ENCODE measurements around the gene RUBCN.
"Not testable (repeated sequence)": the region's sequence is repeated elsewhere in the genome, so short reads cannot be mapped to it uniquely, and the experiment has no call there.

Gene RUBCN

GRCh38 chr3:197659701-197660100 is 77.0 kb downstream of the RUBCN start:
- not testable (repeated sequence) for H3K36me3 ChIP-seq (ENCODE audit: insufficient read depth, low read length); H3K4me3 ChIP-seq (ENCODE audit: low read length, poor library complexity, severe bottlenecking); H2AFZ ChIP-seq (ENCODE audit: low read length); H3K9ac ChIP-seq (ENCODE audit: low read depth, low read length, poor library complexity, severe bottlenecking); H3K9me2 ChIP-seq (replicated peaks; ENCODE audit: low read depth, low read length); H3F3A ChIP-seq (ENCODE audit: low read depth); H3K9me3 ChIP-seq (ENCODE audit: insufficient read depth, low read depth, low read length); H4K20me1 ChIP-seq (ENCODE audit: insufficient read depth, low read length, poor library complexity, severe bottlenecking); H3K4me2 ChIP-seq (ENCODE audit: low read depth, low read length, poor library complexity, severe bottlenecking); H3K79me2 ChIP-seq (ENCODE audit: insufficient read depth, low read length); H3K4me1 ChIP-seq (ENCODE audit: insufficient read depth, low read length, poor library complexity, severe bottlenecking); H3K27me3 ChIP-seq (ENCODE audit: insufficient read depth, low read length, poor library complexity, severe bottlenecking)

GRCh38 chr3:197659144-197659543 is 77.6 kb downstream of the RUBCN start:
- not testable (repeated sequence) for H3K9me3 ChIP-seq (ENCODE audit: insufficient read depth, low read depth, low read length); H3K4me3 ChIP-seq (ENCODE audit: low read length, poor library complexity, severe bottlenecking); H3K4me1 ChIP-seq (ENCODE audit: insufficient read depth, low read length, poor library complexity, severe bottlenecking); H2AFZ ChIP-seq (ENCODE audit: low read length); H4K20me1 ChIP-seq (ENCODE audit: insufficient read depth, low read length, poor library complexity, severe bottlenecking); H3K79me2 ChIP-seq (ENCODE audit: insufficient read depth, low read length); H3K9me2 ChIP-seq (replicated peaks; ENCODE audit: low read depth, low read length); H3K27me3 ChIP-seq (ENCODE audit: insufficient read depth, low read length, poor library complexity, severe bottlenecking); H3K9ac ChIP-seq (ENCODE audit: low read depth, low read length, poor library complexity, severe bottlenecking); H3F3A ChIP-seq (ENCODE audit: low read depth); H3K36me3 ChIP-seq (ENCODE audit: insufficient read depth, low read length); H3K4me2 ChIP-seq (ENCODE audit: low read depth, low read length, poor library complexity, severe bottlenecking)

DNA sequence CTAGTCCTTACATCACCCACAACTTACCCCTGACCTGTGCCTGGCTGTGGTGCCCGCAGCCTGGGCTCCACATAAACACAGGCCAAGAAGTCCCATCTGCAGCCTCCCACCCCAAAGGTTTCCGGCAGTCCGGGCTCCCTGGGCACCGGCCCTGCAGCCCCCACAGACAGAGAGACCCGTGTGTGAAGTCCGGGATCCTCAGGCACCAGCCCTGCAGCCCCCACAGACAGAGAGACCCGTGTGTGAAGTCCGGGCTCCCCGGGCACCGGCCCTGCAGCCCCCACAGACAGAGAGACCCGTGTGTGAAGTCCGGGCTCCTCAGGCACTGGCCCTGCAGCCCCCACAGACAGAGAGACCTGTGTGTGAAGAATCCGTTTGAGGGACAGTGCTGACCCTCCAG is 78.0 kb downstream of the RUBCN start:
- H3K4me2 ChIP-seq (ENCODE audit: low read depth, low read length, poor library complexity, severe bottlenecking); H3K4me3 ChIP-seq (ENCODE audit: low read length, poor library complexity, severe bottlenecking); H3K36me3 ChIP-seq (ENCODE audit: insufficient read depth, low read length); H3K9me3 ChIP-seq (ENCODE audit: insufficient read depth, low read depth, low read length); H3K79me2 ChIP-seq (ENCODE audit: insufficient read depth, low read length); H3K9me2 ChIP-seq (replicated peaks; ENCODE audit: low read depth, low read length); H3K9ac ChIP-seq (ENCODE audit: low read depth, low read length, poor library complexity, severe bottlenecking); H2AFZ ChIP-seq (ENCODE audit: low read length); H3K4me1 ChIP-seq (ENCODE audit: insufficient read depth, low read length, poor library complexity, severe bottlenecking); H3K27me3 ChIP-seq (ENCODE audit: insufficient read depth, low read length, poor library complexity, severe bottlenecking); H3F3A ChIP-seq (ENCODE audit: low read depth); H4K20me1 ChIP-seq (ENCODE audit: insufficient read depth, low read length, poor library complexity, severe bottlenecking): not testable (repeated sequence)

DNA sequence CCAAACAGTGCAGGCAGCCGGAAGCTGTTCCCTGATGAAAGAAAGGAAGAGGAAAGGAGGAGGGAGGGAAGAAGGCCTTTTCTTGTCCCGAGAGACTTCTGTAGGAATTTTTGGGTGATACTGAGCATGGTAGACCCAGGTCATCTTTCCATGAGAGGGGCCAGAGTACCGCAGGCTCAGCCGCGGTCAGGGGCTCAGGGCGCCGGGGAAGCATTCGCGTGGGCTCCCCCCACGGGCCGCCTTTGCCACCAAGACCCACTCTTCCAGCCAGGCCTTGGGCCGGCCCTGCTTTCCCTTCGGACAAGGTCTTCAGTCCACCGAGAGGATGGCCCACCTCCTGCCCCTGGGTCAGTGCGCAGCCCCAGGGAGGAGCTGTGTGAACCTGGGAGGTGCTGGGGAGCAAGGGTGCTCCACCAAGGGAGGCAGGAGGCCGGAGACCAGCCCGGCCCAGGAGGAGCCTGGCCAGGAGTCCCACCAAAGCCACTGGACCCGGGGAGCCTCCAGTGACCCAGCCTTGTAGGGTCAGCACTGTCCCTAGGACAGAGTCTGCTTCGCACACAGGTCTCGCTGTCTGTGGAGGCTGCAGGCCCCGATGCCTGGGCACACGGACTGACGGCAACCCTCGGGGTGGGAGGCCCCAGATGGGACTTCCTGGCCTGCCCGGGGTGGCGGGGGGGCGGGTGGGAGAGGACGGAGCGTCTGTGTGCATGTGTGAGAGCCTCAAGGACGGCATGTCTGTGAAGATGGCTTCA is 79.0 kb downstream of the RUBCN start:
- H3K4me2 ChIP-seq (ENCODE audit: low read depth, low read length, poor library complexity, severe bottlenecking); H3K9ac ChIP-seq (ENCODE audit: low read depth, low read length, poor library complexity, severe bottlenecking); H3K79me2 ChIP-seq (ENCODE audit: insufficient read depth, low read length); H3F3A ChIP-seq (ENCODE audit: low read depth); H3K36me3 ChIP-seq (ENCODE audit: insufficient read depth, low read length); H3K4me3 ChIP-seq (ENCODE audit: low read length, poor library complexity, severe bottlenecking); H3K9me3 ChIP-seq (ENCODE audit: insufficient read depth, low read depth, low read length); H3K4me1 ChIP-seq (ENCODE audit: insufficient read depth, low read length, poor library complexity, severe bottlenecking); H2AFZ ChIP-seq (ENCODE audit: low read length); H3K9me2 ChIP-seq (replicated peaks; ENCODE audit: low read depth, low read length); H4K20me1 ChIP-seq (ENCODE audit: insufficient read depth, low read length, poor library complexity, severe bottlenecking); H3K27me3 ChIP-seq (ENCODE audit: insufficient read depth, low read length, poor library complexity, severe bottlenecking): not testable (repeated sequence)

DNA sequence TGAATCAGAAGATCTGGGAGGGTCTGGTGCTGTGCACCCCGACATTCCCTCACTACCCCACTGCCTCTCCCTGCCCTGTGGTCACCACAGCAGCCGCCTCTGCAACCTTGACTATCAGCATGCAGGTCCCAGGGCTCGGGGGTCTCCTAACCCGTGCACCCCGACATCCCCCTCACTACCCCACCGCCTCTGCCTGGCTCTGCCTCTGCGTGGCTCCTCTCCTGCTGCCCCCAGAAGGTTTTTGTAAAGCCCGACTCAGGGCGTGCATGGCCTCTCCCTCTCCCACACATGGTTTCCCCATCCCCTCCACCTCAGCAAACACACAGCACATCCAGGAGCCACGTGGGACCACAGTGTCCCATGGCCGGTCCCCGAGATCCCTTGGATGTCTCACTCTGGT is 79.7 kb downstream of the RUBCN start:
- not testable (repeated sequence) for H3K9ac ChIP-seq (ENCODE audit: low read depth, low read length, poor library complexity, severe bottlenecking); H3K79me2 ChIP-seq (ENCODE audit: insufficient read depth, low read length); H3K4me1 ChIP-seq (ENCODE audit: insufficient read depth, low read length, poor library complexity, severe bottlenecking); H3K9me3 ChIP-seq (ENCODE audit: insufficient read depth, low read depth, low read length); H3K9me2 ChIP-seq (replicated peaks; ENCODE audit: low read depth, low read length); H3K4me3 ChIP-seq (ENCODE audit: low read length, poor library complexity, severe bottlenecking); H4K20me1 ChIP-seq (ENCODE audit: insufficient read depth, low read length, poor library complexity, severe bottlenecking); H3K36me3 ChIP-seq (ENCODE audit: insufficient read depth, low read length); H3K27me3 ChIP-seq (ENCODE audit: insufficient read depth, low read length, poor library complexity, severe bottlenecking); H3K4me2 ChIP-seq (ENCODE audit: low read depth, low read length, poor library complexity, severe bottlenecking); H3F3A ChIP-seq (ENCODE audit: low read depth); H2AFZ ChIP-seq (ENCODE audit: low read length)

DNA sequence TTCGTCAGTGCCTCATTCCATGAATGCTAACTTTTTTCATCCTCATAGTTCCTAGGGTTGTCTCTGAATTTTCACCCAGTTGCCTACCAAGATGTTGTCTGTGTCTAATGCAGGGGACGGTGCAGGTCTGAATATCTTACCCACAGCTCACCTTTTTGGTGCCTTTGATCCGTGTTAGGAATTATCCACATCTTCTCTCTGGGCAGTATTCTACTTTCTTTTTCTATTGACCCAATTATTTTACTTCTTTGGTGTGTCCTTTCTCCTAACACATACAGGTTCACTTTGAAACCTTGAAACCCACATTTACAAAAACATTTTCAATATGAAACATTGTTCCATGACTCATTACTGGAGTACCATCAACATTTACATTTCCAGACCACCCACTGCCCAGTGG is 80.6 kb downstream of the RUBCN start:
- H3F3A ChIP-seq (ENCODE audit: low read depth); H3K4me1 ChIP-seq (ENCODE audit: insufficient read depth, low read length, poor library complexity, severe bottlenecking); H3K4me3 ChIP-seq (ENCODE audit: low read length, poor library complexity, severe bottlenecking); H3K9me3 ChIP-seq (ENCODE audit: insufficient read depth, low read depth, low read length); H2AFZ ChIP-seq (ENCODE audit: low read length); H3K79me2 ChIP-seq (ENCODE audit: insufficient read depth, low read length); H3K4me2 ChIP-seq (ENCODE audit: low read depth, low read length, poor library complexity, severe bottlenecking); H3K9me2 ChIP-seq (replicated peaks; ENCODE audit: low read depth, low read length); H3K27me3 ChIP-seq (ENCODE audit: insufficient read depth, low read length, poor library complexity, severe bottlenecking); H4K20me1 ChIP-seq (ENCODE audit: insufficient read depth, low read length, poor library complexity, severe bottlenecking); H3K36me3 ChIP-seq (ENCODE audit: insufficient read depth, low read length); H3K9ac ChIP-seq (ENCODE audit: low read depth, low read length, poor library complexity, severe bottlenecking): not testable (repeated sequence)

- not testable (repeated sequence) for H3K9me3 ChIP-seq (ENCODE audit: insufficient read depth, low read depth, low read length); H2AFZ ChIP-seq (ENCODE audit: low read length); H4K20me1 ChIP-seq (ENCODE audit: insufficient read depth, low read length, poor library complexity, severe bottlenecking); H3K4me2 ChIP-seq (ENCODE audit: low read depth, low read length, poor library complexity, severe bottlenecking); H3K27me3 ChIP-seq (ENCODE audit: insufficient read depth, low read length, poor library complexity, severe bottlenecking); H3K79me2 ChIP-seq (ENCODE audit: insufficient read depth, low read length); H3K4me1 ChIP-seq (ENCODE audit: insufficient read depth, low read length, poor library complexity, severe bottlenecking); H3K9me2 ChIP-seq (replicated peaks; ENCODE audit: low read depth, low read length); H3K9ac ChIP-seq (ENCODE audit: low read depth, low read length, poor library complexity, severe bottlenecking); H3K4me3 ChIP-seq (ENCODE audit: low read length, poor library complexity, severe bottlenecking); H3F3A ChIP-seq (ENCODE audit: low read depth); H3K36me3 ChIP-seq (ENCODE audit: insufficient read depth, low read length)
These were observed 81.7 kb downstream of the RUBCN start for GRCh38 chr3:197654998-197655330.
